ENCODE measurements around the gene ATP1B3. TPM values are rescaled to one million over a fixed set of nuclear protein-coding genes. Genes with fewer than 3 reads are reported as not detected.

Gene ATP1B3
- polyA plus RNA-seq, 1 donor from 2014 or later, result 131 TPM

DNA sequence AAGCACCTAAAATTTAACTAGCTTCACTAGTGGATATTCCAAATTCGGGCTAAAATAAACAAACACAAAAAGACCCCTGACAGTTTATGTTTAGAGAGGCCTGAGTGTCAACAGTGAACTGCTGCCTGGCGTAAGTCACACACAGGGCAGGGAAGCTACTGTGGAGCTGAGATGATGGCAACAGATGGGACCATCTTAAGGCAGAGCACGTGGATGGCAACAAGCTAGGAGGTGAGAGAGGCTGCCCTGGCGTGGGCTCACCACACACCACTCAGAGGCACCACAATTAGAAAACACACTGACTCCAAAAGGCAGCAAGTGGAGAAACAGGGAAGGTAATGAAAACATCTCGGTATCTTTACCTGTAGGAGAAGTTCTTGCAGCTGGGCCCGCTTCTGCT is 93.3 kb downstream of the ATP1B3 start:
- Histone ChIP-seq H3K27me3 (ENCODE audit: insufficient read depth, low read depth, low read length) (no peaks in the 10 kb centered on the region), H3K4me2 (ENCODE audit: low read length) (no peak overlapping the region), H4K20me1 (ENCODE audit: insufficient read depth) (no peaks in the 10 kb centered on the region), H3K36me3 (ENCODE audit: insufficient read depth, low read length) (no peaks in the 10 kb centered on the region), H3K9ac (ENCODE audit: low read length) (no peak overlapping the region), H3K9me3 (ENCODE audit: low read length) (no peaks in the 10 kb centered on the region), H3F3A (ENCODE audit: insufficient read depth, low read length, poor library complexity, severe bottlenecking) (no peaks in the 10 kb centered on the region), H3K27ac (ENCODE audit: low read length) (no peak overlapping the region), H3K9me2 (ENCODE audit: insufficient read depth, low read length) (no peaks in the 10 kb centered on the region), H2AFZ (ENCODE audit: low read depth, low read length) (no peak overlapping the region), H3K4me3 (ENCODE audit: low read length) (no peak overlapping the region), H3K79me2 (replicated peaks; ENCODE audit: insufficient read depth, low read length) (no peaks in the 10 kb centered on the region)
- no peak for TF ChIP-seq EP300 (conservative IDR thresholded peaks at IDR 0.05; ENCODE audit: poor library complexity, severe bottlenecking)
- no peak for TF ChIP-seq RAD21 (conservative IDR thresholded peaks at IDR 0.05)
- no peak for TF ChIP-seq TAF1 (IDR thresholded peaks at IDR 0.05; ENCODE audit: low read depth)
- TF ChIP-seq, protein P1, sequence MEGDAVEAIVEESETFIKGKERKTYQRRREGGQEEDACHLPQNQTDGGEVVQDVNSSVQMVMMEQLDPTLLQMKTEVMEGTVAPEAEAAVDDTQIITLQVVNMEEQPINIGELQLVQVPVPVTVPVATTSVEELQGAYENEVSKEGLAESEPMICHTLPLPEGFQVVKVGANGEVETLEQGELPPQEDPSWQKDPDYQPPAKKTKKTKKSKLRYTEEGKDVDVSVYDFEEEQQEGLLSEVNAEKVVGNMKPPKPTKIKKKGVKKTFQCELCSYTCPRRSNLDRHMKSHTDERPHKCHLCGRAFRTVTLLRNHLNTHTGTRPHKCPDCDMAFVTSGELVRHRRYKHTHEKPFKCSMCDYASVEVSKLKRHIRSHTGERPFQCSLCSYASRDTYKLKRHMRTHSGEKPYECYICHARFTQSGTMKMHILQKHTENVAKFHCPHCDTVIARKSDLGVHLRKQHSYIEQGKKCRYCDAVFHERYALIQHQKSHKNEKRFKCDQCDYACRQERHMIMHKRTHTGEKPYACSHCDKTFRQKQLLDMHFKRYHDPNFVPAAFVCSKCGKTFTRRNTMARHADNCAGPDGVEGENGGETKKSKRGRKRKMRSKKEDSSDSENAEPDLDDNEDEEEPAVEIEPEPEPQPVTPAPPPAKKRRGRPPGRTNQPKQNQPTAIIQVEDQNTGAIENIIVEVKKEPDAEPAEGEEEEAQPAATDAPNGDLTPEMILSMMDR (IDR thresholded peaks at IDR 0.05; ENCODE audit: poor library complexity, severe bottlenecking), result no peak
- no peak for TF ChIP-seq EZH2 (IDR thresholded peaks at IDR 0.05; ENCODE audit: borderline replicate concordance, insufficient read depth, low read length, poor library complexity, severe bottlenecking)
- TF ChIP-seq SMC3 (conservative IDR thresholded peaks at IDR 0.05; ENCODE audit: poor library complexity), result no peak
- no peak for TF ChIP-seq MXI1 (conservative IDR thresholded peaks at IDR 0.05; ENCODE audit: poor library complexity, severe bottlenecking)
- no peak for TF ChIP-seq POLR2AphosphoS5 (IDR thresholded peaks at IDR 0.05)
- TF ChIP-seq, protein P2, sequence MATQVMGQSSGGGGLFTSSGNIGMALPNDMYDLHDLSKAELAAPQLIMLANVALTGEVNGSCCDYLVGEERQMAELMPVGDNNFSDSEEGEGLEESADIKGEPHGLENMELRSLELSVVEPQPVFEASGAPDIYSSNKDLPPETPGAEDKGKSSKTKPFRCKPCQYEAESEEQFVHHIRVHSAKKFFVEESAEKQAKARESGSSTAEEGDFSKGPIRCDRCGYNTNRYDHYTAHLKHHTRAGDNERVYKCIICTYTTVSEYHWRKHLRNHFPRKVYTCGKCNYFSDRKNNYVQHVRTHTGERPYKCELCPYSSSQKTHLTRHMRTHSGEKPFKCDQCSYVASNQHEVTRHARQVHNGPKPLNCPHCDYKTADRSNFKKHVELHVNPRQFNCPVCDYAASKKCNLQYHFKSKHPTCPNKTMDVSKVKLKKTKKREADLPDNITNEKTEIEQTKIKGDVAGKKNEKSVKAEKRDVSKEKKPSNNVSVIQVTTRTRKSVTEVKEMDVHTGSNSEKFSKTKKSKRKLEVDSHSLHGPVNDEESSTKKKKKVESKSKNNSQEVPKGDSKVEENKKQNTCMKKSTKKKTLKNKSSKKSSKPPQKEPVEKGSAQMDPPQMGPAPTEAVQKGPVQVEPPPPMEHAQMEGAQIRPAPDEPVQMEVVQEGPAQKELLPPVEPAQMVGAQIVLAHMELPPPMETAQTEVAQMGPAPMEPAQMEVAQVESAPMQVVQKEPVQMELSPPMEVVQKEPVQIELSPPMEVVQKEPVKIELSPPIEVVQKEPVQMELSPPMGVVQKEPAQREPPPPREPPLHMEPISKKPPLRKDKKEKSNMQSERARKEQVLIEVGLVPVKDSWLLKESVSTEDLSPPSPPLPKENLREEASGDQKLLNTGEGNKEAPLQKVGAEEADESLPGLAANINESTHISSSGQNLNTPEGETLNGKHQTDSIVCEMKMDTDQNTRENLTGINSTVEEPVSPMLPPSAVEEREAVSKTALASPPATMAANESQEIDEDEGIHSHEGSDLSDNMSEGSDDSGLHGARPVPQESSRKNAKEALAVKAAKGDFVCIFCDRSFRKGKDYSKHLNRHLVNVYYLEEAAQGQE (IDR thresholded peaks at IDR 0.05; ENCODE audit: borderline replicate concordance), result no peak

DNA sequence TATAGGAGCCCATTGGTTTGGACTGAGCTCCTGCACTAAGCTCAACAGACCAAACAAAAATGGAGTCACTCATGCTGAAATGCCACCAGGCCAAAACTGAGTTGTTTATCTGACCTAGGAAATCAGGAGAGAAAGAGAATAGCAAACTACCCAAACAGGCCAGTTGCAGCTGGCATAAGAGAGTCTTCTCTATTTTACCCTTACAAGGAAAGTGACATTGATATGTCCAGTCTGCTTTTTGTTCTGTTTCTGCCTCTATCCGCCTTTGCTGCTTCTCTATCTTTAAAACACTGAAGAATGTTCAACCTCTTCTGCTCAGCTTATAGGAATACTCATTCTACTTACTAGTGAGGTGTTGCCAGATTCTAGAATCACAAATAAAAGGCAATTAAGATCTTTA is 95.1 kb downstream of the ATP1B3 start:
- Histone ChIP-seq H4K20me1 (ENCODE audit: insufficient read depth) (no peaks in the 10 kb centered on the region), H2AFZ (ENCODE audit: low read depth, low read length) (no peak overlapping the region), H3K9ac (ENCODE audit: low read length) (no peak overlapping the region), H3K79me2 (replicated peaks; ENCODE audit: insufficient read depth, low read length) (no peaks in the 10 kb centered on the region), H3K36me3 (ENCODE audit: insufficient read depth, low read length) (no peaks in the 10 kb centered on the region), H3K27me3 (ENCODE audit: insufficient read depth, low read depth, low read length) (no peaks in the 10 kb centered on the region), H3K9me3 (ENCODE audit: low read length) (no peaks in the 10 kb centered on the region), H3K4me2 (ENCODE audit: low read length) (no peak overlapping the region), H3K27ac (ENCODE audit: low read length) (no peak overlapping the region), H3K9me2 (ENCODE audit: insufficient read depth, low read length) (no peaks in the 10 kb centered on the region), H3K4me3 (ENCODE audit: low read length) (no peak overlapping the region), H3F3A (ENCODE audit: insufficient read depth, low read length, poor library complexity, severe bottlenecking) (no peaks in the 10 kb centered on the region)
- TF ChIP-seq, protein P2 (IDR thresholded peaks at IDR 0.05; ENCODE audit: borderline replicate concordance), result no peak
- TF ChIP-seq SMC3 (conservative IDR thresholded peaks at IDR 0.05; ENCODE audit: poor library complexity) (no peak), EZH2 (IDR thresholded peaks at IDR 0.05; ENCODE audit: borderline replicate concordance, insufficient read depth, low read length, poor library complexity, severe bottlenecking) (no peak)

Measured in neural cell (in vitro differentiated cells).